ENCODE data around the gene ANKDD1A.
A peak's percentile ranks its signal among the peaks of the same experiment; 100 is the strongest.

The ANKDD1A gene

DNA sequence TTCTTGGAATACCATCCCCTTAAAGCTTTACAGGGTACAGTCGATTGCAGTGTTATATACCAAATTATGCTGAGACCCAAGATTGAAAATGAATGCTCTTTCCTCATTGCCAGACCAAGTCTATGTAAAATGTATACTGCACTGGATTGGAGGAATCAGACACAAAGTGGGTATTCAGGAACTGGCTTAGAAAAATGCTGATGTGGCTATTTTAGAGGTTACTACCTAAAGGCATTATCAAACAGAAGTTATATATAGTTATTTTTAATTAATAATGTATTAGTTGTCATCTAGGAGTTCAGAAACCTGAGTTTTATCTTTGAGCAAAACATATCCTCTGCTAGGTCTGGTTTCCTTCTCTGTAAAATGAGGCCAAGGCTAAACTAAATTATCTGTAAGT is 81.6 kb downstream of the ANKDD1A start:
- no peak overlapping the region for H3K4me3 ChIP-seq (ENCODE audit: low read length)
- no peak for DNase-seq (ENCODE audit: low read depth)
- TF ChIP-seq, protein P1, sequence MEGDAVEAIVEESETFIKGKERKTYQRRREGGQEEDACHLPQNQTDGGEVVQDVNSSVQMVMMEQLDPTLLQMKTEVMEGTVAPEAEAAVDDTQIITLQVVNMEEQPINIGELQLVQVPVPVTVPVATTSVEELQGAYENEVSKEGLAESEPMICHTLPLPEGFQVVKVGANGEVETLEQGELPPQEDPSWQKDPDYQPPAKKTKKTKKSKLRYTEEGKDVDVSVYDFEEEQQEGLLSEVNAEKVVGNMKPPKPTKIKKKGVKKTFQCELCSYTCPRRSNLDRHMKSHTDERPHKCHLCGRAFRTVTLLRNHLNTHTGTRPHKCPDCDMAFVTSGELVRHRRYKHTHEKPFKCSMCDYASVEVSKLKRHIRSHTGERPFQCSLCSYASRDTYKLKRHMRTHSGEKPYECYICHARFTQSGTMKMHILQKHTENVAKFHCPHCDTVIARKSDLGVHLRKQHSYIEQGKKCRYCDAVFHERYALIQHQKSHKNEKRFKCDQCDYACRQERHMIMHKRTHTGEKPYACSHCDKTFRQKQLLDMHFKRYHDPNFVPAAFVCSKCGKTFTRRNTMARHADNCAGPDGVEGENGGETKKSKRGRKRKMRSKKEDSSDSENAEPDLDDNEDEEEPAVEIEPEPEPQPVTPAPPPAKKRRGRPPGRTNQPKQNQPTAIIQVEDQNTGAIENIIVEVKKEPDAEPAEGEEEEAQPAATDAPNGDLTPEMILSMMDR (conservative IDR thresholded peaks at IDR 0.05; ENCODE audit: low read length), result no peak

- DNase-seq (ENCODE audit: low read depth), result no peak
- TF ChIP-seq, protein P1 (conservative IDR thresholded peaks at IDR 0.05; ENCODE audit: low read length), result no peak
- no peak overlapping the region for H3K4me3 ChIP-seq (ENCODE audit: low read length)
Measured at GRCh38 chr15:64997066-64997465, 85.4 kb downstream of the ANKDD1A start.

- peak; percentile 67 for DNase-seq (ENCODE audit: low read depth)
- TF ChIP-seq, protein P1 (conservative IDR thresholded peaks at IDR 0.05; ENCODE audit: low read length), result no peak
- no peak overlapping the region for H3K4me3 ChIP-seq (ENCODE audit: low read length)
Measured at GRCh38 chr15:64997745-64998375, 86.2 kb downstream of the ANKDD1A start.

DNA sequence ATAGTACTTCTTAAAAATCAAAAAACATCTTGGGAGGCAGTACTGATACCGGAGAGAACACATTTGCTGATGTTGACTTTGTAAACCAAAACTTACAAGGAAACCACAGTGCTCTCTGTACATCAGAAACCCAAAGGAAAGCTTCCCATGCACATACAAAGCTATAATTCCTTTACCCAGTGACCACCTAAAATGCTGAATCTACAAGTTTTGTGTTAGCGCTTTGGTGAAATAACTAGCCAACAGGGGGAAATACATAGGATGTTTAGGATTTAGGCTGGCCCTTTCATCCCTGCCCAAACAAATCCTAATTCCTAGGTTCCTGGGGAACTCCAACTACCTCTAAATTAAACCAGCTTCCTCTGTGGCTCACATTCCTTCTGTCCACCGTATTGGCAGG is 93.3 kb downstream of the ANKDD1A start:
- TF ChIP-seq, protein P1 (conservative IDR thresholded peaks at IDR 0.05; ENCODE audit: low read length), result no peak
- no peak overlapping the region for H3K4me3 ChIP-seq (ENCODE audit: low read length)
- no peak for DNase-seq (ENCODE audit: low read depth)

DNA sequence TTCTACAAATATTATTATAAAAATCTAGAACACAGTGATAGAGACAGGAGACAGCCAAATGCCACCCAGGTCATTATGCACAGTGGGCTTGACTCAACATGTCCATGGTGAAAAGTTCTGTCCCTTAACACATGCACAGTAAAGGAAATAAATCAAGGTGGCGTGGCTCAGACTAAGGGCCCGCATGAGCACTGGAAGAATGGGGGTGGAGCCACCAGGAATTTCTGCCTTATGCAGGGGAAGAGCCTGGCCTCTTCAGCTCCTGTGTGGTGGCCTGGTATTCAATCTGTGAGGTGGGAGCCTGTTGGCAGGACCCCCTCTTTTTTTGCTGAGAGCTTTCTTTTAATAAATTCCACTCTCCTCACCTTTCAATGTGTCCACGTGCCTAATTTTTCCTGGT is 95.2 kb downstream of the ANKDD1A start:
- TF ChIP-seq, protein P1 (conservative IDR thresholded peaks at IDR 0.05; ENCODE audit: low read length), result no peak
- H3K4me3 ChIP-seq (ENCODE audit: low read length), result no peak overlapping the region
- no peak for DNase-seq (ENCODE audit: low read depth)
